Right ventricle myocardium inferior (tissue), 1 donor: Measurements from ENCODE around the gene DLGAP4. TPM values are rescaled to one million over a fixed set of nuclear protein-coding genes. Genes with fewer than 3 reads are reported as not detected.

Source experiments
- ATAC-seq: fragments of 200-7000 bp; cut with Tn5 transposase; one replicate; pipeline ENCODE4 v1.9.1; 2020; ENCODE audit warnings: mild to moderate bottlenecking, moderate library complexity
- DNase-seq: peaks from one replicate; pipeline ENCODE4 v3.0.0; 2021; ENCODE audit errors: missing footprints
- intact Hi-C: fragments of 100-400 bp; cut with DNase I; formaldehyde crosslinking; loops from one replicate; pipeline ENCODE4 v1.11.0; 2022
- total RNA-seq: library from RNA; stranded (reverse); fragmentation: NEBNext Ultra II Directional; extraction: Animal tissue kit (Norgen Biotek cat#: 25700); gene quantifications from one replicate; pipeline ENCODE4 v1.2.1, GENCODE V29; 2021
- donor health status: DM: no; HTN: yes; CAD: no; lungs with severe emphysema.

DLGAP4 gene
- total RNA-seq, 1 donor from 2014 or later: 46.3 TPM

GRCh38 chr20:36303831-36304230 lies 2.3 kb upstream of the DLGAP4 start:
- intact Hi-C loops: no loop called here
- DNase-seq (no peak), ATAC-seq (no peak)

GRCh38 chr20:36304786-36305495 lies 1.2 kb upstream of the DLGAP4 start:
- intact Hi-C loops: no loop called here
- DNase-seq: no peak
- ATAC-seq: no peak

- DNase-seq: no peak
- intact Hi-C loops: no loop called here
- ATAC-seq: no peak
Observed at GRCh38 chr20:36306553-36307411, 643 bp downstream of the DLGAP4 start.

GRCh38 chr20:36307412-36308325 lies 1.5 kb downstream of the DLGAP4 start:
- intact Hi-C loops: no loop called here
- ATAC-seq (no peak), DNase-seq (no peak)

GRCh38 chr20:36308353-36308752 lies 2.2 kb downstream of the DLGAP4 start:
- intact Hi-C loops: no loop called here
- ATAC-seq: no peak
- no peak for DNase-seq

GRCh38 chr20:36308986-36309385 lies 2.8 kb downstream of the DLGAP4 start:
- no peak for ATAC-seq
- DNase-seq: no peak
- intact Hi-C loops: no loop called here

- intact Hi-C loops: no loop called here
- DNase-seq (no peak), ATAC-seq (no peak)
Observed at GRCh38 chr20:36309643-36310042, 3.5 kb downstream of the DLGAP4 start.

GRCh38 chr20:36310215-36310981 lies 4.3 kb downstream of the DLGAP4 start:
- ATAC-seq (no peak), DNase-seq (no peak)
- intact Hi-C loops: no loop called here

- intact Hi-C loops: no loop called here
Observed at GRCh38 chr20:36311141-36311853, 5.2 kb downstream of the DLGAP4 start.

GRCh38 chr20:36311854-36312723 lies 6.0 kb downstream of the DLGAP4 start:
- DNase-seq (no peak), ATAC-seq (no peak)
- intact Hi-C loops: no loop called here

More at GRCh38 chr20:36311141-36311853, 5.2 kb downstream of the DLGAP4 start:
- ATAC-seq (no peak), DNase-seq (no peak)

- intact Hi-C loops: no loop called here
- ATAC-seq (no peak), DNase-seq (no peak)
Observed at GRCh38 chr20:36312724-36313441, 6.7 kb downstream of the DLGAP4 start.

- intact Hi-C loops: no loop called here
- DNase-seq: no peak
- no peak for ATAC-seq
Observed at GRCh38 chr20:36313476-36313875, 7.3 kb downstream of the DLGAP4 start.

- intact Hi-C loops: no loop called here
- no peak for ATAC-seq
- DNase-seq: no peak
Observed at GRCh38 chr20:36313926-36314325, 7.8 kb downstream of the DLGAP4 start.

- intact Hi-C loops: no loop called here
- ATAC-seq (no peak), DNase-seq (no peak)
Observed at GRCh38 chr20:36314734-36315544, 8.8 kb downstream of the DLGAP4 start.

GRCh38 chr20:36315545-36316351 lies 9.6 kb downstream of the DLGAP4 start:
- DNase-seq (no peak), ATAC-seq (no peak)
- intact Hi-C loops: no loop called here
